Neuron (in vitro differentiated cells): ENCODE data around the gene SCN5A.

Source experiments
- H2AFZ ChIP-seq: one replicate; pipeline ENCODE4 v1.6.1; 2013; ENCODE audit warnings: low read depth, mild to moderate bottlenecking, inconsistent platforms, low read length, moderate library complexity
- H3K27me3 ChIP-seq: one replicate; pipeline ENCODE4 v1.6.1; 2013; ENCODE audit warnings: low read length; ENCODE audit not compliant: insufficient read depth
- H3K36me3 ChIP-seq: one replicate; pipeline ENCODE4 v1.6.1; 2013; ENCODE audit warnings: low read length; ENCODE audit not compliant: insufficient read depth
- H3K4me1 ChIP-seq: one replicate; pipeline ENCODE4 v1.6.1; 2013; ENCODE audit warnings: low read length; ENCODE audit not compliant: insufficient read depth
- H3K4me3 ChIP-seq: 2 replicates; pipeline ENCODE4 v1.5.1; 2013; ENCODE audit warnings: mild to moderate bottlenecking, low read length, moderate library complexity
- H3K9me3 ChIP-seq: one replicate; pipeline ENCODE4 v1.6.1; 2013; ENCODE audit warnings: low read length

The SCN5A gene

DNA sequence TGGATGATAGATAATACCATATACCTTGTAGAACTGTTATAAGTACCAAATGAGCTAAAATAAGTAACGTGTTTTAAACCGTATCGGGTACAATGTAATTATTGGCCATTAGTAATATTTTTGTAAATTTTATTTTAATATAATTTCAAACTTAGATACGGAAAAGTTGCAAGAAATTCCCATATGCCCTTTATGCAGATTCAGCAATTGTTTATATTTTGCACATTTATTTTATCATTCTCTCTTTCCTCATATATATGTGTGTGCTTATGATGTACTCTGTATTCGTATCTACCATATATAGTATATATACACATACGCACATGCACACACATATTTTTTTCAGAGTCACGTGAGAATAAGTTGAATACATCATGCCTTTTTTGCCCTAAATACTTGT lies 114.9 kb downstream of the SCN5A start:
- no peaks in the 10 kb centered on the region for H3K4me1 ChIP-seq
- no peak overlapping the region for H3K4me3 ChIP-seq
- no peaks in the 10 kb centered on the region for H3K36me3 ChIP-seq
- no peaks in the 10 kb centered on the region for H3K27me3 ChIP-seq
- H2AFZ ChIP-seq: no peak overlapping the region
- H3K9me3 ChIP-seq: peaks cover 7% of the 10 kb centered on the region

DNA sequence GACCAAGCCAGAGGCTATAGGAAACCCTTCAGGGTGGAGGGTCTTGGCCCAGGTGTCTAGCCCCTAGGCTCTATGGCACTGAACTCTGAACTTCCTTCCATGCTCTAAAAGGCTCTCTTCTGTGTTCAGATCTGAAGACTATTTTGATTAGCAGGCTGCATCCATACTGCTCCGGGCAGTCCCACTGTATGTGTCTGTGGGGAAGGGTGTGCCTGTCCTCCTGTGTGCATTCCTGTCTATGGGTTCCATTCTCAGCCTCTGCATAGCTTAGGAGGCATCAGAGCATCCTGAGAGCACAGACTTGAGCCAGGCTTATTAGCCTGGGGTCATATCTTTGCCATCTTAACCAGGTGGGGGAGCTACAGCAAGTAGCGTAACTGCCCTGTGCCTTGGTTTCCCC lies 115.3 kb downstream of the SCN5A start:
- no peak overlapping the region for H3K4me3 ChIP-seq
- H3K36me3 ChIP-seq: no peaks in the 10 kb centered on the region
- H2AFZ ChIP-seq: no peak overlapping the region
- H3K27me3 ChIP-seq: no peaks in the 10 kb centered on the region
- H3K9me3 ChIP-seq: peaks cover 7% of the 10 kb centered on the region
- no peaks in the 10 kb centered on the region for H3K4me1 ChIP-seq

DNA sequence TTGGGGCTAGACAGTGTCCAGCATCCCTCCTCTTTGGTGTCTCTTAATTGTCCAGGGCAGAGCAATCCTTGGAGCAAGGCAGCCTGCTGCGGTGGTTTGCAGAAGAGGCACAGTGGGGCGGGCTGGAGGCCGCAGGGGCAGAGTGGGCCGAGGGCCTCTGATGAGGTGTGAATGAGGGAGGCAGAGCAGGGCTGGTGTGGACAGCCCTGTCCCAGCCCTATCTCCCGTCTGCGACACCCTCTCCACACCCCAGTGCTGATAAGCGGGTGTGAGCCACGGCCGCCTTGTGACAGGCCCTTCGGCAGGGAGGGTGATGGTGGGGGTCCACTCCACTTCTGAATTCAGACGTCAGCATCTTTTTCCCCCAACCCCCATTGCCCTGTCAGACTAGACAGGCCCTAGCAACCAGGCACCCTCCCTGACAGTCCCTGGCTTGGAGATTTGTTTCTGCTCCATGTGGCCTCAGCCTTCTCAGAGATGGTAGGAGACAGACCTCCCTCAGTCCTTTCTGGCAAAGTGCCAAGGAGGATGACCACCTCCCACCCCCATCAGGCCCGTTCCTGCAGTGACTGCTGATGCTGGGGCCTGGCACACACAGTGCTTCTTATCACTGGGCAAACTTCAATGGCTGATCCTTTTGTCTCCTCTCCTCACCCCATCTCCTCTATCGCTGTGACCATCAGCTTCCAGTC lies 116.1 kb downstream of the SCN5A start:
- H3K9me3 ChIP-seq: peaks cover 7% of the 10 kb centered on the region
- H3K4me1 ChIP-seq: no peaks in the 10 kb centered on the region
- H3K4me3 ChIP-seq: no peak overlapping the region
- no peak overlapping the region for H2AFZ ChIP-seq
- H3K36me3 ChIP-seq: peaks cover 2% of the 10 kb centered on the region
- no peaks in the 10 kb centered on the region for H3K27me3 ChIP-seq

DNA sequence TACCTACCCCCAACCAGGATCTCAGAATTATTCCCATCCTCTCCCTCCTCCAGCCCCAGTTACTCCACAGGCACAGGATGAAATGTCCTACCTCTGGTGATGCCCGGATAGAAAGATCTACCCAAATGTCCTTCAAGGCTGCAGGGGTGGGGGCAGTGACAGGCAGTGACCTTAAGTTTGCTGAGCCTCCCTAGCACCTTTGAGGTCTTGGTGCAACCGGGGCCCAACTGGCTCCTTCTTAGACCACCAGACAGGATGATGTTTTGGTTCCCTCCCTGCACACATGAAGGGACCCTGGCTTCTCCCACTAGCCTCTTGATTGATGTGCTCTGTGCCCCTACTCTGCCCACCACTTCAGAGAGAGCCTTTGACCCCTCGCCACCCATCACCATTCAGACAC lies 117.0 kb downstream of the SCN5A start:
- Histone ChIP-seq H3K27me3 (no peaks in the 10 kb centered on the region), H2AFZ (no peak overlapping the region), H3K4me1 (no peaks in the 10 kb centered on the region)

DNA sequence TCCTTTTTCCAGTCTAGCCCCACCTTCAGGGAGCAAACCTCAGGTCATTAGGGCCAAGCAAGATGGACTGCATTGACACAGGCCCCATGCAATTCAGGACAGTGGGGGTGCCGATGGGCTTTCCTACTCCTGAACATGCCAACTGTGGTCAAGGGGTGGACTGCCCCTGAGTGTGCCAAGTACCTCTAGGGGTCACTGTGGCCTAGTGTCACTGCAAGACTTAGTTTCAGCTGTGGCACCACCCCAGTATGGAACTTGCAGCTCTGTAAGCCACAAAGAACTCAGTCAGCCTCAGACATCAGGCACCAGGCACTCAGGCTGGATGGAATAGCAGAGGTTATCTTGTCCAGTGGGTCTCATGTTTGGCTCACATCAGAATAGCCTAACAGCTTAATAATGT lies 121.0 kb downstream of the SCN5A start:
- peaks cover 41% of the 10 kb centered on the region for H3K36me3 ChIP-seq

More for the DNA sequence above, 117.0 kb downstream of the SCN5A start:
- peaks cover 10% of the 10 kb centered on the region for H3K36me3 ChIP-seq
- peaks cover 7% of the 10 kb centered on the region for H3K9me3 ChIP-seq
- H3K4me3 ChIP-seq: no peak overlapping the region

DNA sequence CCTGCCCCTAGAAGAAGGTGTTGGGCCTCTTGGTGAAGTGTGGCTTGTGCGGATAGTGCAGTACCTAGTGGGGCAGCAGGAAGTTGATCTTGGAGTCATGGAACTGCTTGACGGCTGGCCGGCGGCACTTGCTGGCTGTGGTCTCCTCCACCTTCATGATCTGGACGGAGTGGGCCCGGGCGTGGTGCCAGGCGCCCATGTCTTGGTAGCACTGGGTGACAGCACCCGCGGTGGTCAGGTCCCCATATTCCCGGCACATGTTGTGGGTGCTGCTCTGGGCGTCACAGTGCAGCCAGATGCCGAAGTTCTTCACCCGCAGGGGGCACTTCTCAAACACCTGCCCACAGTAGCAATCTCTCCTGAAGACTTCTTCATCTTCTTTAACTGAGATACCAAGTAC lies 122.7 kb downstream of the SCN5A start:
- Histone ChIP-seq H3K4me3 (no peak overlapping the region), H3K27me3 (no peaks in the 10 kb centered on the region), H3K36me3 (peaks cover 47% of the 10 kb centered on the region)

More for the DNA sequence above, 121.0 kb downstream of the SCN5A start:
- Histone ChIP-seq H2AFZ (no peak overlapping the region), H3K27me3 (no peaks in the 10 kb centered on the region), H3K4me3 (no peak overlapping the region), H3K9me3 (no peaks in the 10 kb centered on the region), H3K4me1 (no peaks in the 10 kb centered on the region)

DNA sequence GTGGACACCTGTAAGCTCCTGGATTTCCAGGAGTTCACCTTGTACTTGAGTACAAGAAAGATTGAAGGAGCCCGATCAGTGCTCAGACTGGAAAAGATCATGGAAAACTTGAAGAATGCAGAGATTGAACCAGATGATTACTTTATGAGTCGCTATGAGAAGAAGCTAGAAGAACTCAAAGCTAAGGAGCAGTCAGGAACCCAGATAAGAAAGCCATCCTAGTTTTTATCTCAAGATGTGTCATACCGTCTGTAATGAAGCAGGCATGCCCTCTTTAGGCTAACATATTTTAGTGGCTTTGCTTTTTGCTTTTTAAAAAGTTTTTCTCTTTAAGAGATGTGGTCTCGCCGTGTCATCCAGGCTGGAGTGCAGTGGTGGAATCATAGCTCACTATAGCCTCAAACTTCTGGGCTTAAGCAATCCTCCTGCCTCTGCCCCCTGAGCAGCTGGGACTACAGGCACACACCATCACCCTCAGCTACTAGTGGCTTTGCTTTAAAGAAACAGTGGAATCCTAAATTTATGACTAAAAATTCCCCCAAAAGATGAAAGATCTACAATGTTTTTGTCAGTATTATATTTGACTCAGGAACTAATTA lies 125.2 kb downstream of the SCN5A start:
- Histone ChIP-seq H3K4me3 (no peak overlapping the region), H3K36me3 (peaks cover 52% of the 10 kb centered on the region), H3K4me1 (no peaks in the 10 kb centered on the region), H3K27me3 (no peaks in the 10 kb centered on the region), H2AFZ (no peak overlapping the region), H3K9me3 (no peaks in the 10 kb centered on the region)

More for the DNA sequence above, 122.7 kb downstream of the SCN5A start:
- no peak overlapping the region for H2AFZ ChIP-seq
- H3K9me3 ChIP-seq: no peaks in the 10 kb centered on the region
- H3K4me1 ChIP-seq: no peaks in the 10 kb centered on the region

DNA sequence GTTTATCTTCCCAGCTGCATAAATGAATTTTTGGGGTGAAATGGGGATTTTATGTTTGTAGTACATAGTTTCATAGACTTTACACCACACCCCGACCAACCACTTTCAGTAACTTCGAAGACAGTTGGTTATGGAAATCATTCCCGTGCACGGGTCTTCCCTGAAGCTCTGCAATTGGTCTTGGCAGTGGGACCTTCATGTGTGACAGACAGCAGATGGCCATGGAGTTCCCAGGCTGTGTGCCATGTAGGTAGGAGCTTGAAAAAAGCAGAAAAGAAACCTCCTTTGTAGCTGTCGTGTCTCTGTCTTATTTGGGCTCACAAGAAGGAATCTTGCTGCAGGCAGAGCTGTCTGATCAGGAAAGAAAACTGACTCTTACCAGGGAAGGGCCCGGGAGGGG lies 127.5 kb downstream of the SCN5A start:
- no peak overlapping the region for H3K4me3 ChIP-seq
- no peaks in the 10 kb centered on the region for H3K9me3 ChIP-seq
- H3K27me3 ChIP-seq: no peaks in the 10 kb centered on the region
- no peak overlapping the region for H2AFZ ChIP-seq
- H3K4me1 ChIP-seq: no peaks in the 10 kb centered on the region
- H3K36me3 ChIP-seq: peaks cover 44% of the 10 kb centered on the region

DNA sequence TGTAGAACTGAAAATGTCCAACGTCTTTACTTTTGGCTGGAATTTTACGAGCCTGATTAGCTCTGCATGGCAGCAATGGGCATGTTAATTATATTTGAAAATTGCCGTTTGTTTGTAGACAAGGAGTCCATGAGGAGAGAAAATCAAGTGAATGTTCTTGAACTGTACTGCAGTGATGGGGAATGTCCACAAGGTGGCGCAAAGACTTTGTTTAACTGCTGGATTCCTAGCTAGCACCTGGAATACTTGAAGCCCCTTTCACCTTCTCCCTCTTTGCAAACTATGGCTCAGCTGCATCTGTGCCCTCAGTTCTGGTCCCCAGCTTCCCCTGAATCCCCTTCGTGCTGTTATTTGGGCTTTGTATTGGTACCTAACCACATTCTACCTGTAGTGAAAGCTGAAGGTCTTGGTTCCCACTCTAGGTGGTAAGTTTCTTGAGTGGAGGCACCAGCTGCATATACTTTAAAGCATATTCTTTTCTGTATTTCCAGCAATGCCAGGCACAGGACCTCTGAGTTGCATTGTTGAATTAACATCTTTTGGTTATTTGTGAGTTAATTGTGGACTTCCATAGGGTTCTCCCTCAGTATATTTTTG lies 128.0 kb downstream of the SCN5A start:
- H2AFZ ChIP-seq: no peak overlapping the region
- H3K36me3 ChIP-seq: peaks cover 43% of the 10 kb centered on the region
- H3K4me3 ChIP-seq: no peak overlapping the region
- no peaks in the 10 kb centered on the region for H3K4me1 ChIP-seq
- no peaks in the 10 kb centered on the region for H3K27me3 ChIP-seq
- no peaks in the 10 kb centered on the region for H3K9me3 ChIP-seq

DNA sequence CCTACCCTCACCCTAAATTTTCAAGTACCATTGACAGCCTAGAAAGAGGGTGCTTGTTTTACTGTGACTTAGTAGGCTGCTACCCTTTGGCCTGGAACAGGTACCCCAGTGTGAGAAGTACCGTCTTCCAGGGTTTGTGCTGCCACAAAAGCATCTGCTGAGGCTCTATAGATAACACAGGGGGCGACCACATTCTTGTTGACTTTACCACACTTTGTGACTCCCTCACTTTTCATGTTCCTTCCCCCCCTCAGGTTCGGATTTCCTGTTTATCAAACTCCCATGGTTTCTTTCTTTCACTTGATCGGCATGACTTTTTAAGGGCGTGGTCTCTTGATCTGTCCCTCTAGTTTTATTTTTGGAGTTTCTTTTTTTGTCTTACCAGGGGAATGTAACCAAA lies 129.8 kb downstream of the SCN5A start:
- Histone ChIP-seq H3K9me3 (no peaks in the 10 kb centered on the region), H3K4me1 (no peaks in the 10 kb centered on the region), H3K36me3 (peaks cover 34% of the 10 kb centered on the region), H3K4me3 (no peak overlapping the region), H2AFZ (no peak overlapping the region), H3K27me3 (no peaks in the 10 kb centered on the region)

DNA sequence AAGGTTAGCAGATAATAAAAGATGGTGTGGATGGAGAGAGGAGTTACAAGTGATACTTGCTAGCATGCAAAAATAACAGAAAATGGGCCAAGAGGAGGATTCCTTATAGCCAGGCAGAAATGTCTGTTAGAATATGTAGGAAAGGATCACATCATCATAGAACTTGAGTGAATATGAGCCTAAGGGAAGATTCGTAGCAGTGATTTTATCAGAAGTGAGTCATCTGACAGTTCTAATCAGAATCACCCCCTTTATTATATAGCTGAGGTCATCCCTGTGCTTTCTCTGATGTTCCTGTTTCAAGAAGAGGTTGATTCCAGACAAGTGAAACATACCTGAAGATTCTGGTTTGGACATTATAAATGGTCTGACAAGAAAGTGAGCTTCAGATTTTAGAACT lies 130.5 kb downstream of the SCN5A start:
- H3K9me3 ChIP-seq: no peaks in the 10 kb centered on the region
- no peaks in the 10 kb centered on the region for H3K4me1 ChIP-seq
- no peak overlapping the region for H2AFZ ChIP-seq
- no peaks in the 10 kb centered on the region for H3K27me3 ChIP-seq
- no peak overlapping the region for H3K4me3 ChIP-seq
- peaks cover 33% of the 10 kb centered on the region for H3K36me3 ChIP-seq

DNA sequence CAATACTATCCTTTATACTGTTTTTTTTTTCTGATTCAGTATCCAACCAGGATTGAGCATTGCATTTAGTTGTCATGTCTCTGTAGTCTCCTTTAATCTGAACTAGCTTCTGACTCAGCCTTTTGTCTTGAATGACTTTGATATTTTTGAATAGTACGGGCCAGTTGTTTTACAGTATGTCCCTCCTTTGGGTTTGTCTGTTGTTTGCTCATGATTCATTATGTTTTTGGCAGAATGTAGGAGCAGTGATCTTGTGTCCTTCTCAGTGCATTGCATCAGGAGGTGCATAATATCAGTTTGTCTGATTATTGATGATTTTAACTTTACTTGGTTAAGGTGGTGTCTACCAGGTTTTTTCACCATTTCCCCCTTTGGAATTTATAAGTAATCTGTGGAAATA lies 132.8 kb downstream of the SCN5A start:
- Histone ChIP-seq H3K4me3 (no peak overlapping the region), H3K27me3 (no peaks in the 10 kb centered on the region), H3K9me3 (no peaks in the 10 kb centered on the region), H3K4me1 (no peaks in the 10 kb centered on the region), H3K36me3 (peaks cover 41% of the 10 kb centered on the region), H2AFZ (no peak overlapping the region)

DNA sequence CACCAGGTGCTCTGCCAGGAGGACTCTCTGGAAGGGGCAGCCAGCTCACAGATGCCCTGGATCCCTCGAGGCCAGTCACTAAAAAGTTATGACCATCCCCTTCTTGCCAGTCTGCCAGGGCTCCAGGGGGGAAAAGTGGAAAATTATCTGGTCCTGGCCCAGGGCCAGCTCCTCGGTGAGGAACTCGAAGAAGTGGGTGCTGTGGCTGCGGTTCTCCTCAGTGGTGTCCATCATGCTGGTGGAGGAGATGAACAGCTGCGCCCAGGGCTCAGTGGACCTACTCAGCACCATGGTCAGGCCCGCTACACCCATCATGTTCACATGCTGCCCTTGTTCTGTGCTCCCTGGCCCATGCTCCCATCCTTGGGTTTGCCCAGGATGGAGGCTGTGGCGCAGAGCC lies 134.1 kb downstream of the SCN5A start:
- Histone ChIP-seq H3K4me3 (no peak overlapping the region), H3K4me1 (no peaks in the 10 kb centered on the region), H2AFZ (no peak overlapping the region), H3K36me3 (peaks cover 49% of the 10 kb centered on the region), H3K27me3 (no peaks in the 10 kb centered on the region), H3K9me3 (no peaks in the 10 kb centered on the region)
